Putamen (tissue), 1 donor: Measurements from ENCODE around the gene TMEM97.

Source experiments
- DNase-seq: peaks from one replicate; pipeline ENCODE4 v3.0.0-alpha.2; 2016; ENCODE audit warnings: low spot score

The TMEM97 gene

GRCh38 chr17:28317099-28317965, 1.7 kb upstream of the TMEM97 start:
- no peak for DNase-seq

- no peak for DNase-seq
Measured at GRCh38 chr17:28317966-28318758, 838 bp upstream of the TMEM97 start.

- no peak for DNase-seq
Measured at GRCh38 chr17:28319598-28319935, 567 bp downstream of the TMEM97 start.

- DNase-seq = no peak
Measured at GRCh38 chr17:28320215-28321061, 1.4 kb downstream of the TMEM97 start.

GRCh38 chr17:28324267-28324745, 5.3 kb downstream of the TMEM97 start:
- DNase-seq = no peak

GRCh38 chr17:28324781-28325180, 5.8 kb downstream of the TMEM97 start:
- DNase-seq = no peak

- no peak for DNase-seq
Measured at GRCh38 chr17:28325211-28325610, 6.2 kb downstream of the TMEM97 start.

GRCh38 chr17:28326114-28326513, 7.1 kb downstream of the TMEM97 start:
- DNase-seq = no peak

- no peak for DNase-seq
Measured at GRCh38 chr17:28327031-28327607, 8.1 kb downstream of the TMEM97 start.

GRCh38 chr17:28327709-28328108, 8.7 kb downstream of the TMEM97 start:
- DNase-seq = no peak

GRCh38 chr17:28328325-28328724, 9.3 kb downstream of the TMEM97 start:
- DNase-seq = no peak

- no peak for DNase-seq
Measured at GRCh38 chr17:28330671-28331070, 11.7 kb downstream of the TMEM97 start.

GRCh38 chr17:28331891-28332420, 13.0 kb downstream of the TMEM97 start:
- DNase-seq = no peak

GRCh38 chr17:28333083-28333746, 14.2 kb downstream of the TMEM97 start:
- DNase-seq = no peak

GRCh38 chr17:28334171-28334570, 15.2 kb downstream of the TMEM97 start:
- DNase-seq = no peak

GRCh38 chr17:28334666-28335200, 15.7 kb downstream of the TMEM97 start:
- DNase-seq = no peak

GRCh38 chr17:28335201-28335958, 16.4 kb downstream of the TMEM97 start, which contains the start of the genes IFT20 and TNFAIP1:
TSS of gene IFT20 (minus strand) at chr17:28335472. CDS start at chr17:28331985, 3,487 bp downstream.
TSS of gene TNFAIP1 (plus strand) at chr17:28335761. CDS start at chr17:28339522, 3,761 bp downstream.
- DNase-seq = peak; percentile 100

GRCh38 chr17:28335959-28336871, 17.2 kb downstream of the TMEM97 start:
- DNase-seq = peak; percentile 67
